Keratinocyte (primary cell): Measurements from ENCODE around the gene WNT8A.

Source experiments
- CTCF ChIP-seq, 3 experiments: IDR thresholded peaks in 1 of 3; conservative IDR thresholded peaks in 1 of 3; optimal IDR thresholded peaks in 1 of 3; 2 replicates in 2 of 3; 3 replicates in 1 of 3; pipeline versions ENCODE3 to v1.5.1; 2011; ENCODE audit warnings: low read length in 3 of 3, mild to moderate bottlenecking in 3 of 3, moderate library complexity in 2 of 3, control low read depth in 1 of 3, inconsistent platforms in 1 of 3; ENCODE audit not compliant: insufficient read depth in 2 of 3; ENCODE audit errors: extremely low read depth in 1 of 3
- EZH2 ChIP-seq: IDR thresholded peaks from one replicate; pipeline ENCODE4 v1.6.1; 2012; ENCODE audit warnings: inconsistent platforms, mild to moderate bottlenecking, low read length, moderate library complexity

GRCh38 chr5:138138949-138139780 is 55.3 kb downstream of the WNT8A start, which contains the start of gene NME5:
- TF ChIP-seq CTCF (optimal IDR thresholded peaks at IDR 0.05 in 1 of 3, IDR thresholded peaks at IDR 0.05 in 1 of 3, conservative IDR thresholded peaks at IDR 0.05 in 1 of 3; ENCODE audit: extremely low read depth in 1 of 3, insufficient read depth in 2 of 3, low read length in 3 of 3) (no peak), EZH2 (no peak)
